Peyer's patch (tissue), 4 donors: ENCODE measurements around the gene CDH4.

ENCODE experiments used
- CTCF ChIP-seq, 6 experiments: fragments of 450-650 bp in 4 of 6; fragments of 200-600 bp in 2 of 6; sonication (generic) in 1 of 6; IDR thresholded peaks; one replicate each; pipeline ENCODE4 v1.5.1; 2017 to 2019; ENCODE audit warnings: antibody characterized with exemption in 6 of 6, mild to moderate bottlenecking in 3 of 6, moderate library complexity in 1 of 6
- POLR2A ChIP-seq, 2 donors: fragments of 450-650 bp; IDR thresholded peaks; one replicate each; pipeline ENCODE4 v1.5.1; 2017; ENCODE audit warnings: antibody characterized with exemption in 2 of 2, mild to moderate bottlenecking in 2 of 2, moderate library complexity in 2 of 2

DNA sequence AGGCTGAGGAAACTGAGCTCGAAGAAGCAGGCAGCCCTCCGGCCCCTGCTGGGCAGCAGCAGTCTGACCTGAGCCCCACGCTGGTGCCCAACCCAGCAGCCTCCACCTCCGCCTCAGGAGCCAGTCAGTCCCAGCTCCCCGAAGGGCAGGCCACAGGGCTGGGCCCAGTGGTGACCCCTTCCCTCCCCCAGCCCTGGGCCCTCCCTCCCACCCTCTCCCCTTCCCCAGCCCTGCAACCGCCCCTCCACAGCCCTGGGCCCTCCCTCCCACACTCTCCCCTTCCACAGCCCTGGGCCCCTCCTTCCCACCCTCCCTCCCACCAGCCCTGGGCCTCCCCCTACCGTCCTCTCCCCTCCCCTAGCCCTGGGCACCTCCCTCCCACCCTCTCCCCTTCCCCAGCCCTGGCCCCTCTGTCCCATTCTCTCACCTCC is 698.6 kb downstream of the CDH4 start:
- TF ChIP-seq CTCF (IDR thresholded peaks at IDR 0.05) (no peak), POLR2A (IDR thresholded peaks at IDR 0.05) (no peak)
